Nephron progenitor cell (in vitro differentiated cells): Measurements from ENCODE around the gene SOAT2.
A peak's percentile ranks its signal among the peaks of the same experiment; 100 is the strongest.

Experiments
- DNase-seq: peaks from one replicate; pipeline ENCODE4 v3.0.0; 2021
- H3K27ac Mint-ChIP-seq: 2 replicates; pipeline ENCODE4 v1.8.0; 2021; ENCODE audit warnings: mild to moderate bottlenecking, moderate library complexity, mixed read lengths
- H3K27me3 Mint-ChIP-seq: 2 replicates; pipeline ENCODE4 v1.8.0; 2021; ENCODE audit warnings: mild to moderate bottlenecking, low read depth, mixed read lengths; ENCODE audit not compliant: poor library complexity
- H3K36me3 Mint-ChIP-seq: 2 replicates; pipeline ENCODE4 v1.8.0; 2021; ENCODE audit warnings: low read depth, mixed read lengths
- H3K4me1 Mint-ChIP-seq: 2 replicates; pipeline ENCODE4 v1.8.0; 2021; ENCODE audit warnings: mixed read lengths
- H3K4me3 Mint-ChIP-seq: 2 replicates; pipeline ENCODE4 v1.8.0; 2021; ENCODE audit warnings: mild to moderate bottlenecking, moderate library complexity, mixed read lengths
- H3K9me3 Mint-ChIP-seq: 2 replicates; pipeline ENCODE4 v1.8.0; 2021; ENCODE audit warnings: mild to moderate bottlenecking, moderate library complexity, mixed read lengths
- CTCF ChIP-seq: fragments of 200-600 bp; sonication (generic); IDR thresholded peaks from 2 replicates; pipeline ENCODE4 v1.5.0; 2021; ENCODE audit warnings: antibody characterized with exemption

SOAT2 gene

GRCh38 chr12:53079226-53080117 lies 23.8 kb upstream of the SOAT2 start, which contains the start of gene SPRYD3:
SPRYD3 (minus strand) TSS chr12:53079390; CDS start chr12:53079333, 57 bp downstream.
- H3K27me3 Mint-ChIP-seq: peaks cover 33% of the 10 kb centered on the region
- peaks cover 31% of the 10 kb centered on the region for H3K4me1 Mint-ChIP-seq
- H3K9me3 Mint-ChIP-seq: peaks cover 8% of the 10 kb centered on the region
- no peak for TF ChIP-seq CTCF
- peak within 1 kb of the TSS; percentile 92 for H3K4me3 Mint-ChIP-seq
- peaks cover 21% of the 10 kb centered on the region for H3K36me3 Mint-ChIP-seq
- DNase-seq: peak; percentile 98
- H3K27ac Mint-ChIP-seq: peak within 1 kb of the TSS; percentile 95

GRCh38 chr12:53082637-53083175 lies 20.6 kb upstream of the SOAT2 start:
- no peak overlapping the region for H3K4me3 Mint-ChIP-seq

GRCh38 chr12:53086361-53086760 lies 16.9 kb upstream of the SOAT2 start:
- DNase-seq: no peak
- peaks cover 16% of the 10 kb centered on the region for H3K9me3 Mint-ChIP-seq
- peaks cover 46% of the 10 kb centered on the region for H3K27me3 Mint-ChIP-seq
- H3K36me3 Mint-ChIP-seq: no peaks in the 10 kb centered on the region
- no peak for TF ChIP-seq CTCF
- H3K4me1 Mint-ChIP-seq: no peaks in the 10 kb centered on the region
- H3K27ac Mint-ChIP-seq: no peak overlapping the region
- no peak overlapping the region for H3K4me3 Mint-ChIP-seq

More at GRCh38 chr12:53082637-53083175, 20.6 kb upstream of the SOAT2 start:
- peaks cover 16% of the 10 kb centered on the region for H3K9me3 Mint-ChIP-seq
- peaks cover 34% of the 10 kb centered on the region for H3K27me3 Mint-ChIP-seq
- H3K4me1 Mint-ChIP-seq: peaks cover 19% of the 10 kb centered on the region
- no peak for TF ChIP-seq CTCF
- no peak for DNase-seq
- H3K27ac Mint-ChIP-seq: no peak overlapping the region
- no peaks in the 10 kb centered on the region for H3K36me3 Mint-ChIP-seq

GRCh38 chr12:53090105-53090504 lies 13.2 kb upstream of the SOAT2 start:
- TF ChIP-seq CTCF: no peak
- Mint-ChIP-seq H3K4me1 (peaks cover 11% of the 10 kb centered on the region), H3K27me3 (peaks cover 45% of the 10 kb centered on the region), H3K27ac (no peak overlapping the region), H3K4me3 (no peak overlapping the region), H3K9me3 (peaks cover 6% of the 10 kb centered on the region), H3K36me3 (no peaks in the 10 kb centered on the region)
- no peak for DNase-seq

GRCh38 chr12:53090554-53090953 lies 12.7 kb upstream of the SOAT2 start:
- Mint-ChIP-seq H3K4me1 (peaks cover 11% of the 10 kb centered on the region), H3K9me3 (peaks cover 2% of the 10 kb centered on the region), H3K27me3 (peaks cover 41% of the 10 kb centered on the region), H3K27ac (no peak overlapping the region), H3K4me3 (no peak overlapping the region), H3K36me3 (no peaks in the 10 kb centered on the region)
- no peak for DNase-seq
- TF ChIP-seq CTCF: no peak
